GM12873 (cell line): Measurements from ENCODE around the gene FAM234A.

Experiments
- TF ChIP-seq, protein P1 (sequence below): IDR thresholded peaks from 2 replicates; pipeline ENCODE4 v1.5.1; 2012; ENCODE audit warnings: low read depth, mild to moderate bottlenecking, moderate library complexity, low read length, control low read depth; ENCODE audit not compliant: insufficient read depth; ENCODE audit errors: missing control alignments

The FAM234A gene

DNA sequence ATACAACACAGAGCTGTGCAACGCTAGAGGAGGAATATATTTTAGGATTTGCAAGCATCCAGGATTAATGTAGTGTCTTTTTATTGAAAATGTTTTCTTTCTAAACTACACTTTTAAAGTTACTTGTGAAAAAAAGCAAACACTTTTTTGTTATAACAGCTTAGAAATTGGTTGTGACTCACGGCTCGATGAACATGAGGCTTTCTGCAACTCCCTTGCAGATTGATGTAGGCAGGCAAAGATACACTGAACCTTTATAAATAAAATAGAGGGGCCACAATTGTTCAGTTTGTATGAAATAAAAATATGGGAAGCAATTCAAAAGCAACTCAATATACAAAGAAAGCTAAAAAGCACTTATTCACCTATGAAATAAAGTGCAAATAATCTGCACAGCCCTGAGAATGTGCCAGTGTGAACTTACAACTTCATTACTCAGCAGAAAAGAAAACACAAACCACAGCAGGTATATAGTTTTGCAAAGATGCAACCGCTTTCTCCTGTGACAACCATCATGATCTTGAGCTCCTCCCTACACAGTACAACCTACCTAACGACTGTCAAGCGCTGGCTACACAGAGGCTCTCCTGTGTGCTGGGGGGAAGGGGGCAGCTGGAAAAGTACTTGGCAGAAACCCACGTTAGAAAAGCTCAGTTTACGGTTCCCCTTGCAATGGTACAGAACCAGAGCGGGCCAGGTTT is 6.3 kb upstream of the FAM234A start:
- TF ChIP-seq, protein P1, sequence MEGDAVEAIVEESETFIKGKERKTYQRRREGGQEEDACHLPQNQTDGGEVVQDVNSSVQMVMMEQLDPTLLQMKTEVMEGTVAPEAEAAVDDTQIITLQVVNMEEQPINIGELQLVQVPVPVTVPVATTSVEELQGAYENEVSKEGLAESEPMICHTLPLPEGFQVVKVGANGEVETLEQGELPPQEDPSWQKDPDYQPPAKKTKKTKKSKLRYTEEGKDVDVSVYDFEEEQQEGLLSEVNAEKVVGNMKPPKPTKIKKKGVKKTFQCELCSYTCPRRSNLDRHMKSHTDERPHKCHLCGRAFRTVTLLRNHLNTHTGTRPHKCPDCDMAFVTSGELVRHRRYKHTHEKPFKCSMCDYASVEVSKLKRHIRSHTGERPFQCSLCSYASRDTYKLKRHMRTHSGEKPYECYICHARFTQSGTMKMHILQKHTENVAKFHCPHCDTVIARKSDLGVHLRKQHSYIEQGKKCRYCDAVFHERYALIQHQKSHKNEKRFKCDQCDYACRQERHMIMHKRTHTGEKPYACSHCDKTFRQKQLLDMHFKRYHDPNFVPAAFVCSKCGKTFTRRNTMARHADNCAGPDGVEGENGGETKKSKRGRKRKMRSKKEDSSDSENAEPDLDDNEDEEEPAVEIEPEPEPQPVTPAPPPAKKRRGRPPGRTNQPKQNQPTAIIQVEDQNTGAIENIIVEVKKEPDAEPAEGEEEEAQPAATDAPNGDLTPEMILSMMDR: no peak

DNA sequence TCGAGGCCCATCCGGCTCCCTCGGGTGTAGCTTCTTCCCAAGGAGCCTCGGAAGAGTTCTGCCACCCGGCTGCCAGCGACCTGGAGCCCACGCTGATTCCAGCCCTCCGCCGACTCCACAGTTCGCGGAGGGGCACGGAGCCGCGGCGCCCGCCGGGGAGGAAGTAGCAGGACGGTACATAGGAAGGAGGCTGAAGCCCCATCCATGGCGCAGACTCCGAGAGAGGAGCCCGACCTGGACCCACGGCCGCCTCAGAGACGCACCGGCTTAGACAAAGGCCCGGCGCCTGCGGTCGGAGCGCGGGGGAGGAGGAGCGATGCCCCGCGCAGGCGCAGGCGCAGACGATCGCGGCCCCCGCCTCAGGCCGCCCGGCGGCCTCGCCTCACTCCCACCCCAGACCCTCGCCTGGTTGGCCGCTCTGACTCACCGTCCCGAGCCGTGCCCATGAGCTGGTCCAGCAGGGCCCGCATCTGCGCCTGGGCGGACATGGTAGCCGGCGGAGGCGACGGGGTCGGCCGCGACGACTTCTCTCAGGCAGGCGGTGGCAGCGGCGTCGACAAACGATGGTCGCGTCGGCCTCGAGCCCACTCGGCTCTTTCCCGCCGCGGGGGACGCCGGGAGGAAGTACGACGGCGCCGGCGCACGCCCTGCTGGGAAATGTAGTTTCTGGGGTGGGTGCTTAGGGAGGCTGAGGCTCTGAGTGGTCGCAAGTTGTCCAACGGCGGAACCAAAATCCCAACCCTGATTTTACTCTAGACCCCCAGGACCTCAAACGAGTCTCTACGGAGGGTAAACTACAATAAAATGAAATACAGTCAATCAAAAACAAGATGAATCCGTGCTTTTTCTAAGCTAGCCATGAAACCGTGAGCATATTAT is 5.5 kb upstream of the FAM234A start, which contains the start of gene LUC7L:
LUC7L (minus strand) TSS at position 598 of the 879 bp plus-strand sequence; CDS start at position 488, 110 bp downstream.
- TF ChIP-seq, protein P1: no peak

DNA sequence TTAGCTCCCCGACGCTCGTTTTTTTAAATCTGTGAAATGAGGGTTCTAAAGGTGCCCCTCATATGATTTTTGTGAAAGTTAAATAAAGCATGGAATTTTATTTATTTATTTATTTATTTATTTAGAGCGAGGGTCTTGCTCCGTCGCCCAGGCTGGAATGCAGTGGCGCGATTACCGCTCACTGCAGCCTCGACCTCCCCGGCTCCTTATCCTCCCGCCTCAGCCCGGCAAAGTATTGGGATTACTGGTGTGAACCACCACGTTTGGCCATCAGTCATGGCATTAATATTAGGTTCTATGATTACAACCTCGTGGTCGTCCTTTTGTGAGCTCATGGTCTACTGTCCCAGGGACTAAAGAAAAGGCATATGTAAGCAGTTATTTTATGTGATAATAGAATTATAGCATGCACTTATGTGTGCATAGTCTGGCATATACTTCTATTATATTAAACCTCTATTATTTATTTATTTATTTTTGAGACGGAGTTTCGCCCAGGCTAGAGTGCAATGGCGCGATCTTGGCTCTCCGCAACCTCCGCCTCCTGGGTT is 4.8 kb upstream of the FAM234A start:
- TF ChIP-seq, protein P1: no peak

DNA sequence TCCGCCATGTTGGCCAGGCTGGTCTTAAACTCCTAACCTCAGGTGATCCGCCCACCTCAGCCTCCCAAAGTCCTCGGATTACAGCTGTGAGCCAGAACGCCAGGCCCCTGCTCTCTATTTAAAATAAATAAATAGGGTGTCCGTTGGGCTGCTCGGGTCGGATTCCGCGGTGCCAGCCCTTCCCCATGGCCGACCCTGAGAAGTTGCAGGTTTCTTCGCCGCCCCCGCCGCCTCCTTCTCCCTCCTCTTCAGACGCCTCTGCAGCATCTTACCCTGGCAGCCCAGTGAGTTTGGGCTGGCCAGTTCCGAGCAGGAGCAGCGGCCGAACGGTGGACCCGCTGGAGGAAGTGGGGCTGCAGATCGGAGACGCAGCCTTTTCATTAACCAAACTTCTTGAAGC is 3.7 kb upstream of the FAM234A start:
- TF ChIP-seq, protein P1: no peak

DNA sequence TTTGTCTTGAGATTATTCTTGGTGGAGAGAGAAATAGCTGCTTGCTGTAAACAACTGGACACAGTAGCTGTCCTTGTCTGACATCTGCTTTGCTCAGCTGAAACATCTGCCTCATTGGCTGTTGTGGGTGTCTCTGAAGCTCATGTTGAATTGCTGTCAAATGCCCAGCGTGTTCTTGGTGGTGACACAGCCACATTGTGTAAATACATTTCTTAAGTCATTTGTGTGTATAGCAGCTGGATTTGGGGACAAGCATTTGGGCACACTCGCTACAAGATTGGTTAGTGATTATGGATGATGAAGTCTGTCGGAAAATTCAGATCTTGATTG is 5.3 kb downstream of the FAM234A start:
- TF ChIP-seq, protein P1: no peak

DNA sequence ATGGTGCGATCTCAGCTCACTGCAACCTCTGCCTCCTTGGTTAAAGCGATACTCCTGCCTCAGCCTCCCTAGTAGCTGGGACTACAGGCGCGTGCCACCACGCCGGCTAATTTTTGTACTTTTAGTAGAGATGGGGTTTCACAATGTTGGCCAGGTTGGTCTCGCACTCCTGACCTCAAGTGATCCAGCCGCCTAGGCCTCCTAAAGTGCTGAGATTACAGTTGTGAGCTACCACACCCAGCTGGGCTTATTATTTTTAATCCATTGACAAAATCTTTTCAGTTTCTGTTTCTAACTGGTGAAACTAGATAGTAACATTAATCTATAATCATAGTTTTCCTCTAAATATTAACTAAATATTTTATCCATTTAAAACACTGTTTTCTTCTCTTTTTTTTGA is 5.9 kb downstream of the FAM234A start:
- TF ChIP-seq, protein P1: no peak

DNA sequence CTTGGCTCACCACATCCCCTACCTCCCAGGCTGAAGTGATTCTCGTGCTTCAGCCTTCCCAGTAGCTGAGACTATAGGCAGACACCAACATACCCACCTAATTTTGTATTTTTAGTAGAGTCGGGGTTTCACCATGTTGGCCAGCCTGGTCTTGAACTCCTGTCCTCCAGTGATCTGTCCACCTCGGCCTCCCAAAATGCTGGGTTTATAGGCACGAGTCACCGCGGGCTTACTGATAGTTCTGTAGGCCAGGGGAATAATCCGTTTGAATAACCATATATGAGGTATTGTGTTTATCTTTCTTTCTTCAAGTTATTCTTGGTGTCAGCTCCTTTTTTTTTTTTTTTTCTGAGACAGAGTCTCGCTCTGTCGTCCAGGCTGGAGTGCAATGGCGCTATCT is 7.7 kb downstream of the FAM234A start:
- TF ChIP-seq, protein P1: no peak
